ENCODE data around the gene GLRX3.

GLRX3 gene

GRCh38 chr10:130121486-130122079, 14.6 kb upstream of the GLRX3 start:
- H3K4me3 ChIP-seq (ENCODE audit: low read length) = no peak overlapping the region
- TF ChIP-seq ZNF274 (IDR thresholded peaks at IDR 0.05; ENCODE audit: low read depth, low read length) = no peak

- no peak for TF ChIP-seq ZNF274 (IDR thresholded peaks at IDR 0.05; ENCODE audit: low read depth, low read length)
Measured at GRCh38 chr10:130127364-130128061, 8.7 kb upstream of the GLRX3 start.

GRCh38 chr10:130128062-130128781, 8.0 kb upstream of the GLRX3 start:
- no peak overlapping the region for H3K4me3 ChIP-seq (ENCODE audit: low read length)
- no peak for TF ChIP-seq ZNF274 (IDR thresholded peaks at IDR 0.05; ENCODE audit: low read depth, low read length)

More at GRCh38 chr10:130127364-130128061, 8.7 kb upstream of the GLRX3 start:
- no peak overlapping the region for H3K4me3 ChIP-seq (ENCODE audit: low read length)

- H3K4me3 ChIP-seq (ENCODE audit: low read length) = no peak overlapping the region
- TF ChIP-seq ZNF274 (IDR thresholded peaks at IDR 0.05; ENCODE audit: low read depth, low read length) = no peak
Measured at GRCh38 chr10:130128922-130129321, 7.3 kb upstream of the GLRX3 start.

- no peak for TF ChIP-seq ZNF274 (IDR thresholded peaks at IDR 0.05; ENCODE audit: low read depth, low read length)
- peak overlapping the region; percentile 70; the same call in 1 of the 2 replicates for H3K4me3 ChIP-seq (ENCODE audit: low read length)
Measured at GRCh38 chr10:130135676-130136225, 440 bp upstream of the GLRX3 start.

GRCh38 chr10:130137090-130137448, 878 bp downstream of the GLRX3 start:
- no peak for TF ChIP-seq ZNF274 (IDR thresholded peaks at IDR 0.05; ENCODE audit: low read depth, low read length)
- H3K4me3 ChIP-seq (ENCODE audit: low read length) = peak overlapping the region; percentile 70

GRCh38 chr10:130137659-130138478, 1.7 kb downstream of the GLRX3 start:
- no peak for TF ChIP-seq ZNF274 (IDR thresholded peaks at IDR 0.05; ENCODE audit: low read depth, low read length)

GRCh38 chr10:130138479-130138866, 2.3 kb downstream of the GLRX3 start:
- TF ChIP-seq ZNF274 (IDR thresholded peaks at IDR 0.05; ENCODE audit: low read depth, low read length) = no peak
- H3K4me3 ChIP-seq (ENCODE audit: low read length) = no peak overlapping the region

More at GRCh38 chr10:130137659-130138478, 1.7 kb downstream of the GLRX3 start:
- peak overlapping the region; percentile 70 for H3K4me3 ChIP-seq (ENCODE audit: low read length)

- H3K4me3 ChIP-seq (ENCODE audit: low read length) = no peak overlapping the region
- TF ChIP-seq ZNF274 (IDR thresholded peaks at IDR 0.05; ENCODE audit: low read depth, low read length) = no peak
Measured at GRCh38 chr10:130140425-130140824, 4.2 kb downstream of the GLRX3 start.

GRCh38 chr10:130141038-130141437, 4.8 kb downstream of the GLRX3 start:
- no peak for TF ChIP-seq ZNF274 (IDR thresholded peaks at IDR 0.05; ENCODE audit: low read depth, low read length)
- peak overlapping the region; percentile 28; the same call in 1 of the 2 replicates for H3K4me3 ChIP-seq (ENCODE audit: low read length)

GRCh38 chr10:130141460-130141859, 5.3 kb downstream of the GLRX3 start:
- TF ChIP-seq ZNF274 (IDR thresholded peaks at IDR 0.05; ENCODE audit: low read depth, low read length) = no peak
- peak overlapping the region; percentile 53; the same call in 1 of the 2 replicates for H3K4me3 ChIP-seq (ENCODE audit: low read length)

GRCh38 chr10:130141878-130142277, 5.7 kb downstream of the GLRX3 start:
- TF ChIP-seq ZNF274 (IDR thresholded peaks at IDR 0.05; ENCODE audit: low read depth, low read length) = no peak
- peak overlapping the region; percentile 53; the same call in 1 of the 2 replicates for H3K4me3 ChIP-seq (ENCODE audit: low read length)

GRCh38 chr10:130146042-130146441, 9.9 kb downstream of the GLRX3 start:
- TF ChIP-seq ZNF274 (IDR thresholded peaks at IDR 0.05; ENCODE audit: low read depth, low read length) = no peak
- no peak overlapping the region; the same call in 1 of the 2 replicates for H3K4me3 ChIP-seq (ENCODE audit: low read length)
